Psoas muscle (tissue), 8 donors: ENCODE results near the gene HMCN2. TPM values are rescaled to one million over a fixed set of nuclear protein-coding genes. Genes with fewer than 3 reads are reported as not detected.

Experiments
- ATAC-seq, 4 donors: fragments of 200-7000 bp; cut with Tn5 transposase; one replicate each; pipeline ENCODE4 v1.9.1; 2020; ENCODE audit warnings: moderate library complexity in 3 of 4, mild to moderate bottlenecking in 2 of 4
- DNase-seq, 2 donors: peaks; one replicate each; pipeline ENCODE4 v3.0.0-alpha.2; 2020
- H3K27ac ChIP-seq: fragments of 200-600 bp; one replicate; pipeline ENCODE4 v1.8.0; 2022
- H3K27me3 ChIP-seq, 3 donors: fragments of 200-600 bp in 1 of 3; one replicate each; pipeline versions ENCODE4 v1.6.1 to v1.8.0; 2013 to 2022; ENCODE audit warnings: low read length in 2 of 3, mild to moderate bottlenecking in 2 of 3, moderate library complexity in 1 of 3; ENCODE audit not compliant: insufficient read depth in 3 of 3
- H3K36me3 ChIP-seq, 2 donors: fragments of 200-600 bp in 1 of 2; one replicate each; pipeline versions ENCODE4 v1.6.1 to v1.8.0; 2013 to 2022; ENCODE audit warnings: low read depth in 1 of 2, mild to moderate bottlenecking in 1 of 2, moderate library complexity in 1 of 2; ENCODE audit not compliant: insufficient read depth in 1 of 2
- H3K4me1 ChIP-seq: fragments of 200-600 bp; one replicate; pipeline ENCODE4 v1.8.0; 2022
- H3K4me3 ChIP-seq: fragments of 200-600 bp; one replicate; pipeline ENCODE4 v1.8.0; 2022; ENCODE audit warnings: mild to moderate bottlenecking
- H3K9me3 ChIP-seq: fragments of 200-600 bp; one replicate; pipeline ENCODE4 v1.8.0; 2022
- CTCF ChIP-seq: fragments of 200-600 bp; IDR thresholded peaks from one replicate; pipeline ENCODE4 v1.8.0; 2022; ENCODE audit warnings: antibody characterized with exemption
- WGBS, 3 donors: extraction: QIAGEN DNeasy Blood & Tissue Kit; methylation state at CpG; one replicate each; pipeline versions ENCODE4 v1.1.6 to v1.1.7; 2013; 5-methylcytosine and 5-hydroxymethylcytosine counted together
- intact Hi-C, 2 donors: fragments of 100-400 bp; cut with DNase I; formaldehyde crosslinking; loops; one replicate each; pipeline versions ENCODE4 v1.11.0 to v1.14.2; 2022
- polyA plus RNA-seq, 3 donors: library from polyadenylated mRNA; stranded (reverse); fragments of 200-250 nt; gene quantifications; one replicate each; pipeline ENCODE4 v1.2.3, GENCODE V29; 2013
- total RNA-seq, 4 donors: library from RNA; stranded (reverse); fragmentation: NEBNext Ultra II Directional in 2 of 4; extraction: Animal tissue kit (Norgen Biotek cat#: 25700) in 2 of 4; gene quantifications; one replicate each; pipeline versions ENCODE4 v1.2.1 to v1.2.4, GENCODE V29; 2021 to 2023
- donor health status: healthy with polysubstance abuse.
- donor health status: DM: no; HTN: no; CAD: no; lungs with moderate emphysema.
- donor health status: Bipolar disorder and iron deficiency.
- donor health status: healthy.
- donor health status: DM: yes; HTN: yes; CAD: no.
- donor health status: DM: no; HTN: no; CAD: no.
- donor health status: DM: no; HTN: no; CAD: no.
- donor health status: DM: yes; HTN: yes; CAD: no.

Gene HMCN2
- total and polyA plus RNA-seq, 7 donors, result 3.6 to 13.2 (median 6.7) TPM

- no peaks in the 10 kb centered on the region for H3K9me3 ChIP-seq
- no peak for TF ChIP-seq CTCF
- WGBS, 3 donors, result 83 to 87% (median 87%) methylated on average over 19 of the region's 19 CpGs
- DNase-seq, result no peak
- peaks cover under 1 to 9% of the 10 kb centered on the region in 2 donors for H3K36me3 ChIP-seq
- no peak overlapping the region for H3K27ac ChIP-seq
- H3K27me3 ChIP-seq, result no peaks in the 10 kb centered on the region
- ATAC-seq, result no peak
- no peaks in the 10 kb centered on the region for H3K4me1 ChIP-seq
- intact Hi-C loops, result no loop called here
- no peak overlapping the region for H3K4me3 ChIP-seq
Observed at GRCh38 chr9:130472184-130472705, 206.7 kb downstream of the HMCN2 start.

DNA sequence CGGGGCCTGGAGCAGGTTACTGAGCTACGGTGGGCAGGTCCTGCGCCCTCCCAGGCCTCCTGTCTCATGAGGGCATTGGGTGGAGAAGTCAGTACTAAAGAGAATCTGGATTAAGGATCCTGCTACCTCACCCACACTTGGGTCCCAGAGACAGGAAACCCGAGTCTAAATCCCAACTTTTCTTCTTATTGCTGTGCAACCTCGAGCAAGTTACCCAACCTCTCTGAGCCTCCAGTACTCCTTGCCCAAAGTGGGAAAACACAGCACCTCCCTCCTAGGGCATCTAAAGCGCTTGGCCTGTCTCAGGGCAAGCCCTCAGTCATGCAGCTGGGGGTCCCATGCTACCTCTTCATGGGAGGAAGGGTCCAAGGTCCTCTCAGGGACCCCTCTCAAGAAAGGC lies 207.4 kb downstream of the HMCN2 start:
- Histone ChIP-seq H3K9me3 (no peaks in the 10 kb centered on the region), H3K4me3 (no peak overlapping the region), H3K4me1 (no peaks in the 10 kb centered on the region), H3K27ac (no peak overlapping the region), H3K36me3 (peaks cover 2 to 9% of the 10 kb centered on the region in 2 donors), H3K27me3 (no peaks in the 10 kb centered on the region)
- DNase-seq (no peak), ATAC-seq (no peak)
- WGBS, 3 donors, result 93 to 99% (median 95%) methylated on average over 6 of the region's 6 CpGs
- intact Hi-C loops, result no loop called here
- no peak for TF ChIP-seq CTCF

GRCh38 chr9:130473566-130473965 lies 208.0 kb downstream of the HMCN2 start:
- intact Hi-C loops, result no loop called here
- TF ChIP-seq CTCF, result no peak
- no peak for DNase-seq
- H3K27me3 ChIP-seq, result no peaks in the 10 kb centered on the region
- ATAC-seq, result no peak
- H3K9me3 ChIP-seq, result no peaks in the 10 kb centered on the region
- WGBS, 3 donors, result 62 to 69% (median 64%) methylated on average over 13 of the region's 13 CpGs
- H3K36me3 ChIP-seq, result peaks cover 2 to 9% of the 10 kb centered on the region in 2 donors
- H3K4me3 ChIP-seq, result no peak overlapping the region
- H3K27ac ChIP-seq, result no peak overlapping the region
- H3K4me1 ChIP-seq, result no peaks in the 10 kb centered on the region

GRCh38 chr9:130474106-130474505 lies 208.5 kb downstream of the HMCN2 start:
- intact Hi-C loops, result no loop called here
- Histone ChIP-seq H3K4me1 (no peaks in the 10 kb centered on the region), H3K9me3 (no peaks in the 10 kb centered on the region), H3K4me3 (no peak overlapping the region), H3K36me3 (peaks cover 2 to 9% of the 10 kb centered on the region in 2 donors), H3K27ac (no peak overlapping the region), H3K27me3 (no peaks in the 10 kb centered on the region)
- no peak for TF ChIP-seq CTCF
- DNase-seq (no peak), ATAC-seq (no peak)
- 63 to 74% (median 74%) methylated on average over 15 of the region's 15 CpGs for WGBS, 3 donors

- DNase-seq, result no peak
- Histone ChIP-seq H3K36me3 (peaks cover 2 to 4% of the 10 kb centered on the region in 2 donors), H3K27ac (no peak overlapping the region), H3K4me3 (no peak overlapping the region), H3K4me1 (no peaks in the 10 kb centered on the region), H3K27me3 (no peaks in the 10 kb centered on the region), H3K9me3 (no peaks in the 10 kb centered on the region)
- 81 to 86% (median 85%) methylated on average over 21 of the region's 21 CpGs for WGBS, 3 donors
- no peak for ATAC-seq
- intact Hi-C loops, result no loop called here
- no peak for TF ChIP-seq CTCF
Observed at GRCh38 chr9:130476151-130476730, 210.7 kb downstream of the HMCN2 start.
